Right lung (tissue), 5 donors: ENCODE results near the gene DLGAP1. TPM values are rescaled to one million over a fixed set of nuclear protein-coding genes. Genes with fewer than 3 reads are reported as not detected.

Experiments used
- DNase-seq, 2 donors: peaks; one replicate each; pipeline ENCODE4 v3.0.0-alpha.2; 2013
- polyA plus RNA-seq, 5 donors: library from polyadenylated mRNA; unstranded; fragments of 120-200 nt; gene quantifications; one replicate each; pipeline versions ENCODE4 v1.2.1 to v1.2.3, GENCODE V29; 2013; ENCODE audit warnings: inconsistent platforms in 1 of 5, low replicate concordance in 1 of 5; ENCODE audit not compliant: insufficient read length in 5 of 5, insufficient read depth in 1 of 5

The DLGAP1 gene
- polyA plus RNA-seq, 5 donors, result 1.0 to 3.2 (median 2.0) TPM

GRCh38 chr18:3821524-3821923, 633.6 kb downstream of the DLGAP1 start:
- no peak for DNase-seq

- DNase-seq, result no peak
These were observed 635.1 kb downstream of the DLGAP1 start for GRCh38 chr18:3819961-3820360.

GRCh38 chr18:3816610-3817363, 638.3 kb downstream of the DLGAP1 start:
- peak in 1 of 2 donors; percentile 19 for DNase-seq

- DNase-seq, result no peak
These were observed 639.1 kb downstream of the DLGAP1 start for GRCh38 chr18:3815991-3816390.

- DNase-seq, result no peak
These were observed 640.3 kb downstream of the DLGAP1 start for GRCh38 chr18:3814816-3815215.

GRCh38 chr18:3810296-3810695, 644.8 kb downstream of the DLGAP1 start:
- DNase-seq, result no peak

- no peak for DNase-seq
These were observed 645.9 kb downstream of the DLGAP1 start for GRCh38 chr18:3808985-3809780.

GRCh38 chr18:3806656-3807055, 648.5 kb downstream of the DLGAP1 start:
- no peak for DNase-seq

GRCh38 chr18:3804336-3804735, 650.8 kb downstream of the DLGAP1 start:
- no peak for DNase-seq

GRCh38 chr18:3803350-3803749, 651.8 kb downstream of the DLGAP1 start:
- no peak for DNase-seq

- no peak for DNase-seq
These were observed 655.6 kb downstream of the DLGAP1 start for GRCh38 chr18:3799515-3799914.

GRCh38 chr18:3798032-3798431, 657.1 kb downstream of the DLGAP1 start:
- DNase-seq, result no peak

GRCh38 chr18:3796434-3796833, 658.7 kb downstream of the DLGAP1 start:
- no peak for DNase-seq

GRCh38 chr18:3794537-3795348, 660.4 kb downstream of the DLGAP1 start:
- no peak for DNase-seq

- no peak for DNase-seq
These were observed 661.6 kb downstream of the DLGAP1 start for GRCh38 chr18:3793545-3793944.

- no peak for DNase-seq
These were observed 662.0 kb downstream of the DLGAP1 start for GRCh38 chr18:3793111-3793510.

GRCh38 chr18:3792711-3793110, 662.4 kb downstream of the DLGAP1 start:
- DNase-seq, result no peak

- no peak for DNase-seq
These were observed 663.9 kb downstream of the DLGAP1 start for GRCh38 chr18:3791238-3791637.

GRCh38 chr18:3790703-3791102, 664.4 kb downstream of the DLGAP1 start:
- no peak for DNase-seq

GRCh38 chr18:3789525-3789924, 665.6 kb downstream of the DLGAP1 start:
- DNase-seq, result no peak

GRCh38 chr18:3784949-3785348, 670.2 kb downstream of the DLGAP1 start:
- DNase-seq, result no peak

GRCh38 chr18:3782901-3783300, 672.2 kb downstream of the DLGAP1 start:
- DNase-seq, result no peak
